IPS DF 19.7 (cell line): ENCODE data around the gene PRKCD.

ENCODE experiments used
- DNase-seq: peaks from one replicate; pipeline ENCODE4 v3.0.0-alpha.2; 2013; ENCODE audit warnings: low read depth, low spot score

The PRKCD gene

DNA sequence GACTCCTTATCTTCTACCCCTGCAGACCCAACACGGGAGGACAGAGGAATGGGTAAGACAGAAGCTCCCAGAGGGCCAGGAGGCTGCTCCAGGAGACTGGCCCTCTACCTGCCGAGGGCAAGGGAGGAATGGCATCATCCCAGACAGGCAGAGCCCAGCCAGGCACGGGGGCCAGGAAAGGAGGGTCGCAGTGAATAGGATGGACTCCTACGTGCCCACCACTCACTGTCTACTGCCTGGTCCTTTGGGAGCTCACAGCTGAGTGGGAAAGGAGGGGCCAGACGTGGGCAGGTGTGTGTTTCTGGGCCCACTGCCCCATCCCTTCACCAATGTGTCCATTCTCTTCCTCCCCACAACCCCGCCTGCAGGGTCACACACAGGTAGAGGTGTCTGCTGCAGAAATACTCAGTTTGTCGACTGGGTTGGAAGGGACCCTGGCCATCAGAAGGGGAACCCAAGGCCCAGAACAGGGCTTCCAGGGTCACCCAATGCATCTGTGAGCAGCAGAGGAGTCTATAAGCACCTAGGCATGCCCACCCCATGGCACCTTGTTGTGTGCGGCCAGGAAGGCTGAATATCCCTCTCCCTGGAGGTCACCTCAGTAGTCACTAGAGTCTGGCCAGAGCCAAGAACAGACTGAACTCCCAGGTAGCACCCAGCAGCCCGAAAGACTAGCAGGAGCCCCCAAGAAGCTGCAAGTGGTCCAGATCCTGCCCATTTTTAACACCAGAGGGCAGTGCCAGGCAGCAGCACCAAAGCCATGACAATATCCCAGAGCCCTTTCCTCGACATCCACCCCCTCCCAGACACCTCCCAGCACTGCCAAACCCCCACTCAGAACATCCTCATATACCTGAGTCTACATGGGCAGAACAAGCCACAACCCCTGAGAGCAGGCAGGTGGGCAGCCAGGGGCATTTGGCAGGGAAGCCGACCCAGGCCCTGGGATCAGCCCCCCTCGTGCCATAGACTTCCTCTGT, 70.8 kb downstream of the PRKCD start:
- no peak for DNase-seq

DNA sequence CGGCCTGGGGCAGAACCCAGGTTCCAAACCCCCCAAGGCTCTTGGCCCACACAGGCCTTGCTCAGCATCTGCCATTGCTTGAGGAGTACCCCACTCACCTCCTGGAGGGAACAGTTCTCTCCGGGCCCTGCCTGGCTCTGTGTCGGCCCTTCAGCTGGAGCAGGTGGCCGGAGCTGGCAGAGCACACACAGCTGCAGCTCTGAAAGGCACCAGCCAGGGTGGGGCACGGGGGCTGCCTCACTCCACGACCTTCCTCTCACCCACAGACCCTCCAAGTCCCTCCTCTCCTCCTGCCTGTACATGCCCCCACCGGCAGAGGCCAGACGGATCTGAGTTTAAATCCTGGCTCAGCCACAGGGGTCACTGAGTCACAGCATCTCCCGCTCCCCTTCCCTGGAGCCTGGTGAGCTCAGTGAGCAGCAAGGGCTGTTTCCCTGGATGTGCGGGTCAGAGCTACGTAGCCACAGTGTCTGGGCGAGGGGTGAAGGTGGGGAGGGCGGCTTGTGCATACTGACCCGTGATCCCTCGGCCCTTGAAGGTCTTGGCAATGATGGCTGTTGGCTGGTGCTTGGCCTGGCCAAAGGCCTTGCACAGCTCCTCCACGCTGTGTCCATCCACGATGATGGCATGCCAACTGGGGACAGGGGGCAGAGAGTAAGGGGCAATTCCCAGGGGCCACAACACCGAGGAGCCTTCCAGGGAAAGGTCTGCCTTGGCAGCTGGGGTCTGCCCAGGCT, 71.8 kb downstream of the PRKCD start:
- no peak for DNase-seq

DNA sequence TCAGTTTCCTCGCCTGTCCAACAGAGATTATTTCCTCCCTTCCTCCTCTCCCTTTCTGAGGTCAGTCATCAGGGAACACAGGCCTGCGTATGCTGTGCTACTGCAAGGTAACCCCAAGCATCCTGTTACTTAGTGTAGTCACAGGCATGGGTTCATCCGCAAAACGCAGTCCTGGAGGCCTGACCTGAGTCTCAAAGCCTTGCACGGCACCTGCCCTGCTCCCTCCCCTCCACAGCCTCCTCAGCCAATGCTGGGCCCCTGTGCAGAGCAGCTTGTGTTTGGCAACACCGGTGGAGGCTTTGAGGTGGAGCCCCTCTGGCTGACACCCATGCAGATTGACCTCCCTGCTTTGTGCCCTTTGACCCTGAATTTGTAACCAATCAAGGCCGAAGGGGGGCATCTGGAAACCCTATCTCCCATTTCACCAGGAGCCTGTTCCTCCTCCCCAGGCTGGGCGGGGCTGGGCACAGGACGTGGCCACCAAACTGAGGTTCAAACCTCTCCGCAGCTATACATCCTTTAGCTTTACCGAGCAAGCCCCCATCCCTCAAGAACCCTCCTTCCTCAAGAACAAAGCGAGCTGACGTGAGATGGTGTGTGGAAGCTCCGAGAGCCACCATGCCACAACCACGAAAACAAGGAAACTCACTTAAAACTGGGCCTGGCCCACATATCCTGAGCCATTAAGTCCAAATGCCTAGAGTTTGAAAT, 73.3 kb downstream of the PRKCD start:
- no peak for DNase-seq

DNA sequence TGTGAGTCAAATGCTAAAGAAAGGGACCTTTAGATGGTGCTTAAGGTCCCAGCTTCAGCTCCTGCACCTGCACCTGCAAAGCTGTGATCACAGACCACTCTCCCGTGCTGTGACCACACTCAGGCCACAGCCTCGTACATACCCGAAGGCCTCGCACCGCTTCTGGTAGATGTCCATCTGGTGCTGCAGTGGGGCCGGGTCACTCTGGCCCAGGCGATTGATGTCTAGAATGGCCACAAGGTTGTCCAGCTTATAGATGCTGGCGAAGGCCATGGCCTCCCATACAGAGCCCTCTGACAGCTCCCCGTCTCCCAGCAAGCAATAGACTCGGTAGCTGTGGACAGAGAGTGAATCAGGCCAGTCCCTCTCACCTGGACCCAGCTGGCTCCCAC, 73.8 kb downstream of the PRKCD start:
- DNase-seq: no peak

DNA sequence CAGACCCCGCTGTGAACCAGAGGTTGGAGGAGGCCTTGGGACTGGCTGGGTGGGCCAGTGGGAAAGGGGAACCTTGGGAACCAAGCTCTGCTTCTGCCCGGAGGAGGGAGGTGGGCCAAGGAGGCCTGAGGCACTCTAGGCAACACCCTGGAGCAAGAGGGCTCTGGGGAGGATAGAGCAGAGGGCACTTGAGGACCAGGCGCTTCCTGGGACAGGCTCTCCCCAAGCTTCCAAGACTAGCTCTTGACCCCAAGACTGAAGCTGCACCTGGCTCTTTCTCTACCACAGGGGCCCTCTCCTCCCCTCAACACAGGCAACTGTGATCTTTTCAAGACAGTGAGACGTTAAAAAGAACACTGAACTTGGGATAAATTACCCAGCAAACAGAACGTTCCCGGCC, 74.5 kb downstream of the PRKCD start:
- DNase-seq: no peak

DNA sequence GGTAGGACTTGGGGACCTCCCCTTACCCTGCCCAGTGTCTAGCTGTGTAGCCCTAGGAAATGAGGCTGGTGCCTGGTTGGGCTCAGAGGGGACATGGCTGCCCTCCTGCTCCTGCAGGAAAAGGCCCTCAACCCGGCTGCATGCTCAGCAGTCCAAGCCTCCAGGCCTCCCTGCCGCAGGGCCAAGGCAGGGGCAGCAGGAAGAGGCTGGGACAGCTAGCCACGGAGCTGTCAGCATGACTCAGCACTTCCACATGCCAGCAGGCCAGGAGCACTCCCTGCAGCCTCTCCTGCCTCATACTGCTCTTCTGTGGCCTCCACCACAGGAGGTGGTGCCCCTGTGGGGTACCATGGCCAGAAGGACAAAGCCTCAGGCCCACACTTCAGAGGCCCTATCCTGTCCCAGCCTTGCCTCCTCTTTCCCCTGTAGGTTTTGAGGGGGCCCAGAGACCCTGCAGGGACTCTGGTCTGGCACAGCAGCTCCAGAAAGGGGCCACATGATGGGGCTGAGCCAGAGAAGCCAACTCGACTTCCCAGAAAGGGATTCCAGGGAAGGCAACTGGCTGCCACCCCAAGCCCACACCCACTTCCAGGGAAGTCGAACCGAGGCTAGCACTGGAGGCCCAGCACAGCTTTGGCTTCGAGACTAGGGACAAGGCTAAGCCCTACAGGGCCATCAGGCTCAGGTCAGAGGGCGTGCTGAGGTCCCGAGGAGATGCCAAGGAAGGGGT, 75.3 kb downstream of the PRKCD start:
- no peak for DNase-seq

DNA sequence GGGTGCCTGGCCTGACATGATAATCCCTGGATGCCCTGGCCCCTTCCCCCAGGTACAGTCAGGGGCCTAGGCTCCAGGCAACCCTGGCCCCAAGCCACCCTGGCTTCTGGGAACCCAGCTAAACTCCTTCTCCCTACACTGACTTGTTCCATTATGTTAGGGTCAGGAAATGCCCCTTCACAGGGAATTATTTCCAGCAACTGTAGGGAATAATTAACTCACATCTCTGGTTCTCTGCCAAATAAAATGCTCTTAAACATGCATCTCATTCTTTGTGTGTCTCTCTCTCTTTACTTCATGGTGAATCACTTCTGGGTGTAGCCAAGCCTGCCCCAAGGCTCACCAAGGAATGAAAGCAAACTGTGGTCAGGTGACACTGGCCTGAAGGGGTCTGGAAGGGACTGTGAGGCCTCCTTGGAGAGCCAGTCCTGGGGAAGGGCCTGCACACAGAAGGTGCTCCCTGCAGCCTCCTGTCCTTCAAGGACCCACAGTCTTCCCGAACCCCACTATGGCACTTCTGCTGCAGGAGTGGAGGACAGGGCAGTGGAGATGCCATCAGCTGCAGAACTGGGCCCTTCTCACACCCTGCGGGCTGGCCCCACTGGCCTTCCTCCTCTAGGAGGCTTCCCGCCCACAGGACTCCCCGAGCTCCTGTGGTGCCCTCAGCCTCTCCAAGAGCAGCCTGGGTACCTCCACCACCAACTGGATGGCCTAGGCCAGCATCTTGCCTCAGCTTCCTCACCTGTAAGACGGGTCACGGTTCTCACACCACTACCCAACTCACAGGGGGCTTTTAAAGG, 77.2 kb downstream of the PRKCD start:
- DNase-seq: no peak

DNA sequence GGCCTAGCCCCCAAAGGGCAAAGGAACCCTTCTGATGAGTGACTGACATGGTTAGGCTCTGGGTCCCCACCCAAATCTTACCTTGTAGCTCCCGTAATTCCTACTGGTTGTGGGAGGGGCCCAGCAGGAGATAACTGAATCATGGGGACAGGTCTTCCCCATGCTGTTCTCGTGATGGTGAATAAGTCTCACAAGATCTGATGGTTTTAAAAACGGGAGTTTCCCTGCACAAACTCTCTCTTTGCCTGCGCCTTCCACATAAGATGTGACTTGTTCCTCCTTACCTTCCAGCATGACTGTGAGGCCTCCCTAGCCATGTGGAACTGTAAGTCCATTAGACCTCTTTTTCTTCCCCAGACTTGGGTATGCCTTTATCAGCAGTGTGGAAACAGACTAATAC, 77.9 kb downstream of the PRKCD start:
- no peak for DNase-seq

DNA sequence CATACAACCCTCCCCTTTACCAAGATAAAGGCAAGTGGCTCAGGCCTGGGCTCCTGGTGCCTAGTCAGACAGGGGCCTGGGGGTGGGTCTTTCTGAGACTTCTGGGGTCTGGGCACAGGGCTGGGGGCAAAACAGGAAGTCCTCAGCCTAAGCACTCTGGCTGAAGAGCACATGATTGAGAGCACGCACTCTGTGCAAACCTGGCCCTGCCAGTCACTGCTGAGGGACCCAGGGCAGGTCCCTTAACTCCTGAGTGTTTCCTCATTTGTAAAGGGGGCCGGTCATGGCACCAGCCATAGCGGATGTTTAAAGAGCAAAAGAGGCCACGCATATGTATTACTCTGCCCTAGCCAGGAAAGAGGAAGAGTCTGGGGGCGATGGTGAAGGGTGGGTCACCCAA, 78.8 kb downstream of the PRKCD start:
- no peak for DNase-seq

DNA sequence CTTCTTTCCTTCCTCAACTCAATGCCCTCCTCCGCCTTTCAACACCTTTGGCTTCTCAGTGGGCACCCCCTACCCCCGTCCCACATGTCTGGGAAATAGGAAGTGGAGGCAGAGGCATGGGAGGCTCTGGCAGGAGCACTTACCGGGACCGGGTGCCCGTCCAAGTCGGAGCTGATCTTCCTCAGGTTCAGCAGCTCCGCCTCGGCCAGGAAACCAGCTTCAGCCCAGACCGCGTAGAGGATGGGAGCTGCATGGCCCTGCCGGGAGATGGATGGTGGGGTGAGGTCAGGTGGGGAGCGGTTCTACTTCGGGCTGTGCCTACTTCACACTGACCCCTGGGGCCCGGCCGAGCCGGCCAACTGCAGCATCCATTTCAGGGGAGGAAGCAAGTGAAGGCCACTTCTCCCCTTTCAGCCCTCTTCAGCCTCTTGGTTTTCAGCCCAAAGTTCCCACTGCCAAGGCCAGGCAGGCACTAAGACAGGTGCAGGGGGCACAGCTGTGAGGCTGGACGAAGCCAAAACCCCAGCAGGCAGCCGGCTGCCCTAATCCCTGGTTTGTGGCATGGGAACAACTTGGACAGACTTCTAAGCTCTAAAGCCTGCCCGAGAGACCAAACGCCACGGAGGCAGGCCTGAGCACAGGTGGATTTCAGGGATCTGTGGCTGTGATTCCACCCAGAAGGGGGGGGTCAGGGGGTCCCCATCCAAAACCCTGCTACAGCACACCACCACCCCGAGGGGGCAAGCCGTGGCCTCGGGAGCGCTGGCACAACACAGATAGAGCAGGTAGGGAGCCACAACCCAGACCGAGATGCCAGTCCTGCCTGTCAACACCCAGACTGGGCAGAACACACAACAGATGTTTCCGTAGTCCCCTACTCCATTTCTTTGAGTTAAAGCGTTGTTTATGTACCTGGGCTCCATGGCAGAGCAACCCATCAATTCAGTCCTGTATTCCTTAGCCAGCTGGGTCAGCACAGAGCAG, 80.3 kb downstream of the PRKCD start:
- DNase-seq: no peak

DNA sequence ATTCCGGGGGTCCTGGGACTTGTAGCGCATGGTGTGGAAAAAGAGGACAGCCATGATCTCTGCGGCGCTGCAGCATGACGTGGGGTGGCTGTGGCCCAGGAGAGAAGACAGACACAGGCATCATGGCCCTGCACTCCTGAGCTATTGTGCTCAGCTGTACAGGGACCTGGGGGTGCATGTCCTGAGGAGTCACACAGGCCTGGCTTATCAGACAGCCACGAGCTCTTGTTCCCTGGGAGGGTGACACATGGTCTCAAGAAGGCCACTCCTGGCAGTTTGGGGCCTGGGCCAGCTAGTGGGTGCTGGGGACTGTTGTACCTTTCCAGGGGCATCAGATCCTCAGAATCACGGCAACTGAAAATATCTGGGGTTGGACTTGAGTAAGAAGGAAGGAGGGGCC, 81.1 kb downstream of the PRKCD start:
- DNase-seq: no peak
